ENCODE data around the gene DIABLO. TPM values are rescaled to one million over a fixed set of nuclear protein-coding genes. Genes with fewer than 3 reads are reported as not detected.

Gene DIABLO
- total and polyA plus RNA-seq, 8 donors = 34.6 to 63.8 (median 55.3) TPM

DNA sequence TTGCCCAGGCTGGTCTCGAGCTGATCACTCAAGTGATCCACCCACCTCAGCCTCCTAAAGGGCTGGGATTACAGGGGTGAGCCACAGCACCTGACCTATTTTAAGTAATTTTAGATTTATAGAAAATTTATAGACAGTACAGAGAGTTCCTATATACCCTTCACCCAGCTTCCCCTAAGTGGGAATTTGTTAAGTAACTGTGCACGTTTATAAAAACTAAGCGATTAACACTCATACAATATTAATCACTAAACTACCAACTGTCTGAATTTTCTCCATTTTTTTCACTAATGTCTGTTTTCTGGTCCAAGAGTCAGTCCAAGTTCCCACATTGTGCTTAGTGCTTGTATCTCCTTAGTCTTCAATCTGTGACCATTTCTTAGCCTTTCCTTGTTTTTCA lies 57.4 kb downstream of the DIABLO start:
- TF ChIP-seq, protein P1, sequence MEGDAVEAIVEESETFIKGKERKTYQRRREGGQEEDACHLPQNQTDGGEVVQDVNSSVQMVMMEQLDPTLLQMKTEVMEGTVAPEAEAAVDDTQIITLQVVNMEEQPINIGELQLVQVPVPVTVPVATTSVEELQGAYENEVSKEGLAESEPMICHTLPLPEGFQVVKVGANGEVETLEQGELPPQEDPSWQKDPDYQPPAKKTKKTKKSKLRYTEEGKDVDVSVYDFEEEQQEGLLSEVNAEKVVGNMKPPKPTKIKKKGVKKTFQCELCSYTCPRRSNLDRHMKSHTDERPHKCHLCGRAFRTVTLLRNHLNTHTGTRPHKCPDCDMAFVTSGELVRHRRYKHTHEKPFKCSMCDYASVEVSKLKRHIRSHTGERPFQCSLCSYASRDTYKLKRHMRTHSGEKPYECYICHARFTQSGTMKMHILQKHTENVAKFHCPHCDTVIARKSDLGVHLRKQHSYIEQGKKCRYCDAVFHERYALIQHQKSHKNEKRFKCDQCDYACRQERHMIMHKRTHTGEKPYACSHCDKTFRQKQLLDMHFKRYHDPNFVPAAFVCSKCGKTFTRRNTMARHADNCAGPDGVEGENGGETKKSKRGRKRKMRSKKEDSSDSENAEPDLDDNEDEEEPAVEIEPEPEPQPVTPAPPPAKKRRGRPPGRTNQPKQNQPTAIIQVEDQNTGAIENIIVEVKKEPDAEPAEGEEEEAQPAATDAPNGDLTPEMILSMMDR (IDR thresholded peaks at IDR 0.05) = no peak
- DNase-seq = no peak
- intact Hi-C loops (cut with DNase I) = no loop called here
- no peak for ATAC-seq
- no peaks in the 10 kb centered on the region for H3K4me1 ChIP-seq
- no peak overlapping the region for H3K4me3 ChIP-seq
- no peaks in the 10 kb centered on the region for H3K36me3 ChIP-seq
- no peak overlapping the region for H3K27ac ChIP-seq
- H3K9me3 ChIP-seq = no peaks in the 10 kb centered on the region
- H3K27me3 ChIP-seq = peaks cover 0 to 7% of the 10 kb centered on the region in 2 donors

DNA sequence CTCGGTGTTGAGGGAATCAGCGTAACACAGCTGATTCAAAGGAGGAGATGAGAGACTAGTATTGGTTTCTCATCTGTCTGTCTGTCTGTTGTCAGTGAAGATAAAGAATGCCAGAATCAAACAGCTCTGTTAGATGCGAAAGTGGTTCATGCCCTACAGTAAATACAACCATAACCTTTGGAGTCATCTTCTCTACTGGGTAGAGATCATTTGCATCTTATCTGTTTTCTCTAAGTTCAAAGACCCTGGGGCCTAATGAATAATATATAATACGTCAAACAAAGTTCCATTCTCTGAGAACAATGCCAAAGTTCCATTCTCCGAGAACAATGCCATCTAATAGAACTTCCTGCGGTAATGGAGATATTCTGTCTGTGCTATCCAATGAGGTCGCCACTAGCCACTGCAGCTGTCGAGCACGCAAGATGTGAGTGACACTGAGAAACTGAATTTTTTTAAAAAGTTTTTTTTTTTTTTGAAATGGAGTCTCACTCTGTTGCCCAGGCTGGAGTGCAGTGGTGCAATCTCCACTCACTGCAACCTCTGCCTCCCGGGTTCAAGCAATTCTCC lies 58.4 kb downstream of the DIABLO start:
- Histone ChIP-seq H3K9me3 (no peaks in the 10 kb centered on the region), H3K36me3 (no peaks in the 10 kb centered on the region), H3K4me3 (no peak overlapping the region), H3K4me1 (no peaks in the 10 kb centered on the region), H3K27ac (no peak overlapping the region), H3K27me3 (peaks cover 0 to 7% of the 10 kb centered on the region in 2 donors)
- DNase-seq = no peak
- ATAC-seq = no peak
- intact Hi-C loops (cut with DNase I) = no loop called here
- TF ChIP-seq, protein P1 (IDR thresholded peaks at IDR 0.05) = no peak

DNA sequence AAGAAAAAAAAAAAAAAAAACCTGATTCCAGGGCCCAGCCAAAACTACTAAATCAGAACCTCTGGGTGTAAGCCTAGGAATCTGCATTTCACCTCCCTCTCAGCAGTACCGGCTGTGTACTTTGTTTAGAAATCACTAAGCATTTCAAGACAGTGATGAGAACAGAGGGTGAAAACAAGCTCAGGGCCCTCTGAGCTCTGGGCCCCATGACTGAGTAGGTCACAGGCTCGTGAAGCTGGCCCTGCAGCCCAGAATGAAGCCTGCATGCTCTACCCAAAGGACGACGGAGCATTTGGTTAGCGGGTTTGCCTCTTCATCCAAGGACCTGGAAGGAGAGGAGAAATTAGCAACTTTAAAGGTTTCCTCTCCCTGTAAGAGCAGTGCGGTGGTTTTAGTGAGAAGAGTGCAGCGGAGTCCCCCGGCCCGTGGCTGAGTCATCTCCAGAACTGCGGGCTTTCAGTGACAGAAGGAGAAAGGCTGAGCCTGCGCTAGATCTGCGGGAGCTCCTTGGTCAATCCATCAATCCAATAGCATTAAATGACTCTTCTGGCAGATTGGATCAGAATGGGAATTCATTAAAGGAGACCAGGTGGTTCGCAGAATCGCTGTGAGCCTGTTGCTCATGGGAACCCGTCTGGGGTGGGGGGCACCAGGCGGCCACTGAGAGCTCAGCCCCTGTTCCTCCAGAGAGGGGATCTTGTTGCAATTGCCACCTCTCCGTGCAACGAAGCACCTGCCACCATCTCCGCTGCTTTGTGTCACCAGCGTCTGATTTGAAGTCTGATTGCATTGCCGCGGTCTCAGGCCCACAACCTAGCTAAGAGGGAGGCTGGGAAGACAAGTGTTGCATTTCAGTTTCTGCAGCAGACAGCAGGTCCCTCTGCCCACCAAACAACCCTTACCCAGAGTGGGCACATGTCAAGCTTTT lies 59.2 kb downstream of the DIABLO start:
- TF ChIP-seq, protein P1 (IDR thresholded peaks at IDR 0.05) = no peak
- H3K27ac ChIP-seq = no peak overlapping the region
- no peaks in the 10 kb centered on the region for H3K4me1 ChIP-seq
- DNase-seq (no peak), ATAC-seq (no peak)
- peaks cover 0 to 7% of the 10 kb centered on the region in 2 donors for H3K27me3 ChIP-seq
- H3K9me3 ChIP-seq = no peaks in the 10 kb centered on the region
- H3K36me3 ChIP-seq = no peaks in the 10 kb centered on the region
- intact Hi-C loops (cut with DNase I) = no loop called here
- no peak overlapping the region for H3K4me3 ChIP-seq

DNA sequence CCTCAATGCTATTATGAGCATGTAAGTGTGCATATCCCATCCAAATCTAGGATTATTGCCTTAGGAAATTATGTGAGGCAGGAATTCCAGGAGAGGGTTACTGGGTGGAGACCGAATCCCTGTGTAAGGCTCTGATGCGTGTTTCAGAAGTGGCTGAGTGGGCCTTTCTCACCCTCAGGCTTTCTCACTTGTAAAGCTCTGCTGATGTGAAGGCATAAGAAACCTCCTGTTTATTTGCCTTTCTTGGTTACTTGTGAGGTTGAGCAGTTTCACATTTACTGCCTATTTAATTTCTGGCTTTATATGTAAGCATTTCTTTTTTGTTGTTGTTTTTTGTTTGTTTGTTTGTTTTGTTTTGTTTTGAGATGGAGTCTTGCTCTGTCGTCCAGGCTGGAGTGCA lies 62.9 kb downstream of the DIABLO start:
- Histone ChIP-seq H3K9me3 (no peaks in the 10 kb centered on the region), H3K4me3 (no peak overlapping the region), H3K27ac (no peak overlapping the region), H3K27me3 (peaks cover 0 to 7% of the 10 kb centered on the region in 2 donors), H3K36me3 (no peaks in the 10 kb centered on the region), H3K4me1 (no peaks in the 10 kb centered on the region)
- no peak for ATAC-seq
- TF ChIP-seq, protein P1 (IDR thresholded peaks at IDR 0.05) = no peak
- no peak for DNase-seq
- intact Hi-C loops (cut with DNase I) = no loop called here

GRCh38 chr12:122161682-122162081 lies 64.2 kb downstream of the DIABLO start:
- no peaks in the 10 kb centered on the region for H3K9me3 ChIP-seq
- no peaks in the 10 kb centered on the region for H3K4me1 ChIP-seq
- DNase-seq (no peak), ATAC-seq (no peak)
- intact Hi-C loops (cut with DNase I) = no loop called here
- H3K4me3 ChIP-seq = no peak overlapping the region
- TF ChIP-seq, protein P1 (IDR thresholded peaks at IDR 0.05) = no peak
- no peaks in the 10 kb centered on the region for H3K36me3 ChIP-seq
- H3K27me3 ChIP-seq = peaks cover 0 to 7% of the 10 kb centered on the region in 2 donors
- no peak overlapping the region for H3K27ac ChIP-seq

All from left lung (tissue), 10 donors.